Esophagus squamous epithelium (tissue), 4 donors: Measurements from ENCODE around the gene ALX3.

Source experiments
- CTCF ChIP-seq, 6 experiments: fragments of 450-650 bp in 4 of 6; fragments of 200-600 bp in 2 of 6; sonication (generic) in 2 of 6; IDR thresholded peaks; one replicate each; pipeline ENCODE4 v1.5.1; 2016 to 2019; ENCODE audit warnings: antibody characterized with exemption in 6 of 6, mild to moderate bottlenecking in 4 of 6, moderate library complexity in 4 of 6
- POLR2A ChIP-seq, 4 donors: fragments of 450-650 bp; IDR thresholded peaks; one replicate each; pipeline ENCODE4 v1.6.1; 2017; ENCODE audit warnings: antibody characterized with exemption in 4 of 4, mild to moderate bottlenecking in 4 of 4, moderate library complexity in 3 of 4

GRCh38 chr1:110034451-110035235 is 35.8 kb downstream of the ALX3 start, which contains the start of gene STRIP1:
- peak in 3 of 4 donors; percentile 8 to 66 (median 36) for TF ChIP-seq POLR2A (IDR thresholded peaks at IDR 0.05)
- TF ChIP-seq CTCF (IDR thresholded peaks at IDR 0.05): peak in 1 of 6 experiments; percentile 19
